HG03442 (cell line): ENCODE measurements around the gene SORCS1.
"Not testable (repeated sequence)": the region's sequence is repeated elsewhere in the genome, so short reads cannot be mapped to it uniquely, and the experiment has no call there.

Source experiments
- ATAC-seq: cut with Tn5 transposase; IDR thresholded peaks from one replicate; pipeline ENCODE4 v1.9.1; 2021; ENCODE audit warnings: mild to moderate bottlenecking, moderate library complexity; ENCODE audit not compliant: unreplicated experiment

The SORCS1 gene

GRCh38 chr10:107054469-107055156 is 109.9 kb downstream of the SORCS1 start:
- no peak for ATAC-seq

GRCh38 chr10:107051769-107052168 is 112.7 kb downstream of the SORCS1 start:
- no peak for ATAC-seq

- no peak for ATAC-seq
Observed at GRCh38 chr10:107043461-107043860, 121.0 kb downstream of the SORCS1 start.

DNA sequence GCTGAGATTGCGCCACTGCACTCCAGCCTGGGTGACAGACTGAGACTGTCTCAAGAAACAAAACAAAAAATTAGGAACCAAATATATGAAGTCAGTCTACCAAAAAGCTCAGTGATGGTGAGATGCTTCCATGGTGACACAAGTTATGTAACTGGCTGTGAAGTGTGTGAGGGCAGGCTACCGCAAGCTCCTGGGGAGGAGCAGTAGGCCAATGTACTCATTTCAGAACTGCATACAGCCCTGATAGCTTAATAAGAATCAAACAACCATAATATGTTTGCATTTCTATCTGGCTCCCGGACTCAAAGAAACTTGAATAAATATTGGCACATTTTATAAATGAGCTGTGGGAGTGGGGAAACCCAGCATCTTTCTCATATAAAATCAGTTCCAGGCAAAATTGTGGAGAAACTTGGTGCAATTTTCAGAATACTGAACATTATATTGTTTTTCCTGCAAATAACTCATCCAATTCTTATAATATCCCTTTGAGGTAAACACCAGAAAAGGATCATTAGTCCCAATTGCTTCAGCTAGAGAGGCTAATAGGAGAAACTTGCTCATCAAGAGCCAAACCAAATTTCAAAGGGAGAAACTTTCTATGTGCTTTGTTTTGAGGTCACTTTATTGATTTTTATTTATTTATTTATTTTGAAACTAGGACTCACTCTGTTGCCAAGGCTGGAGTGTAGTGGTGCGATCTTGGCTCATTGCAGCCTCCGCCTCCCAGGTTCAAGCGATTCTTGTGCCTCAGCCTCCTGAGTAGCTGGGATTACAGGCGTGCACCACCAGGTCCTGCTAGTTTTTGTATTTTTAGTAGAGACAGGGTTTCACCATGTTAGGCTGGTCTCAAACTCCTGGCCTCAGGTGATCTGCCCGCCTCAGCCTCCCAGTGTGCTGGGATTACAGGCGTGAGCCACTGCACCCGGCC is 127.0 kb downstream of the SORCS1 start:
- no peak for ATAC-seq

DNA sequence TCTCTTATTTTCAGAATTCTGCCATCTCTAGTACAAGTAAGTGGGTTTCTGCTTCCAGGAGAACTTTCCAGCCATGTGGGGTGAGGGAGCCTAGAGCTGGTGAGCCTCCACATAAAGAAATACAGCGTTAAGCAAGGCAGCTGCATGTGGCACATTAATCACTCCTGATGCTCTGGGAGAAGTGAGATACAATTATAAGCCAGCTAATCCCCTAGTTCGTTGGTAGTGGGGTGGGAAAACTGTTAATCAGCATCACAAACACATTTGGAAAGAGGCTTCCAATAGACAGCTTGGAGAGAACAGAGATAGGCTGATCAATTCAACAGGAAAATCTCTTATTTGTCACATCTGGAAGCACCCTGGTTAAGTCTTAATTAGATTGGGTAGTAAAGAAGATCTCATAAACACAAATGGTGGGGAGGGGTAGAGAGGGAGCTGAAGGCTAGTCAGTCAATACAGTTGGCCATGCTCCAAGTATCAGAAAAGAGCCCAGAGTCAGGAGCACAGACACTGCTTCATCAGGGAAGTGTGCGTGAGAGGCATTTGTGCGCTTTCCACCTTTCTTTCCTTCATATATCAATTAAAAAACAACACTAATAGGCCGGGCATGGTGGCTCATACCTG is 130.6 kb downstream of the SORCS1 start:
- no peak for ATAC-seq

DNA sequence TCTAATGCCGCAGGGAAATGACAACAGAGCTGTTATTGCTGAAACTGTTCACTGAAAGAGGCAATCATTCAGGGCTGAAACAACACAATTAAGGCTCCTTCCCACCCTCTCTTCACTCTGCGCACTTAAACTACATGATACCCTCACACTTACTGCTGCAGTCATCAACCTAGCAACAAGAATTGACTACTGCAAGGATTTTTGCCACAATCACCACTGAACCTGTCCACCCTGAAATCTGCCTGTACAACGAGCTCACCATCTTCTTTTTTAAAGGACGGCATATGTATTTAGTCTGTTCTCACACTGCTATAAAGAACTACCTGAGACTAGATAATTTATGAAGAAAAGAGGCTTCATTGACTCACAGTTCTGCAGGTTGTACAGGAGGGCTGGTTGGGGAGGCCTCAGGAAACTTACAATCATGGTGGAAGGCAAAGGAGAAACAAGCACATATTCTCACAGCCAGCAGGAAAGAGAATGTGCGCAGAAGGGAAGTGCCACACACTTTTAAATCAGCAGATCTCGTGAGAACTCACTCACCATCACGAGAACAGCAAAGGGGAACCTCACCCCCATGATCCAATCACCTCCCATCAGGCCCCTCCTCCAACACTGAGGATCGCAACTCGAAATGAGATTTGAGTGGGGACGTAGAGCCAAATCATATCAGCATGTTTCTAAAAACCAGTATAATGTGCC is 131.7 kb downstream of the SORCS1 start:
- ATAC-seq: no peak

- ATAC-seq: no peak
Observed at GRCh38 chr10:107031931-107032699, 132.4 kb downstream of the SORCS1 start.

DNA sequence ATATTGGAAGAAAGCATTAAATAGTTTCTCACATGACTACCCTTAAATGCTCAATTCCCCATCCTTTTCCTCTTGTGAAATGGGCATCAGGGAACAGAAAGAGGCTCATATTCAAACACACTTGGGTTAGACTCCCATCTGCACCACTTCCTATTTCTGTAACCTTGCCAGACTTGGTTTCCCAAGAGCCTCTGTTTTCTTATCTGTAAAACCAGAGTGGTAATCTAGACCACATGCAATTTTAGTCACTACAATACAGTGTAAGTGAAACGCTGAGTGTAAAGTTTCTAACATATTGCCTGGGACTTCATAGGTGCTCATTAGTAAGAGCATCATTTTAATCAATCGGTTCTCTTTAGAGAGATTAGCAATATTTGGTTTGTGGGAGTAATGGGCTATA is 136.3 kb downstream of the SORCS1 start:
- ATAC-seq: no peak

DNA sequence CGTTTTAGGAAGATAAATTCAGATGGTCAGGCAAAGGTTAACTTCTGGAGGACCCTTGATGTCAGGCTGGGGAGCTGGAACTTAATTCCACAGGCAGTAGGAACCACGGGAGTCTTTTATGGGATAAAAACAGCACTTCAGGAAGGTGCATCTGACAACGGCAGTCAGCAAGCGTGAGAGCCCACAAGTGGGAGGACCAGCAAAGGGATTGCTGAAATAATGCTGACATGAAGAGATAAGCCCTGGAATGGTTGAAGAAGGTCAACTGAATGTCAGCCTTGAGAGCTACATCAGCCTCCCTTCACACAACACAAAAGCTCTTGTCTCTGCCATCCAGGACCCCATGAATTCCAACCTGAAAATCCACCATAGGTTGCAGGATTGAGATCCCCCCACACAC is 138.8 kb downstream of the SORCS1 start:
- ATAC-seq: no peak

DNA sequence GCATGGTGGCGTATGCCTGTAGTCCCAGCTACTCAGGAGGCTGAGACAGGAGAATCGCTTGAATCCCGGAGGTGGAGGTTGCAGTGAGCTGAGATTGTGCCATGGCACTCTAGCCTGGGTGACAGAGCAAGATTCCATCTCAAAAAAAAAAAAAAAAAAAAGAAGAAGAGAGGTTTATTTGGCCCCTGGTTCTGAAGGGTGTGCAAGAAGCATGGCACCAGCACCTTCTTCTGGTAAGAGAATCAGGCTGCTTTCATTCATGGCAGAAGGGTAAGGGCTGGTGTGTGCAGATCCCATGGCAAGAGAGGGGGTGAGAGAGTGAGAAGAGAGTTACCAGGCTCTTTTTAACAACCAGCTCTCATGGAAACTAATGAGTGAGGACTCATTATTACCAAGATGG is 140.5 kb downstream of the SORCS1 start:
- ATAC-seq: not testable (repeated sequence)

- ATAC-seq: no peak
Observed at GRCh38 chr10:107022600-107023354, 141.7 kb downstream of the SORCS1 start.

DNA sequence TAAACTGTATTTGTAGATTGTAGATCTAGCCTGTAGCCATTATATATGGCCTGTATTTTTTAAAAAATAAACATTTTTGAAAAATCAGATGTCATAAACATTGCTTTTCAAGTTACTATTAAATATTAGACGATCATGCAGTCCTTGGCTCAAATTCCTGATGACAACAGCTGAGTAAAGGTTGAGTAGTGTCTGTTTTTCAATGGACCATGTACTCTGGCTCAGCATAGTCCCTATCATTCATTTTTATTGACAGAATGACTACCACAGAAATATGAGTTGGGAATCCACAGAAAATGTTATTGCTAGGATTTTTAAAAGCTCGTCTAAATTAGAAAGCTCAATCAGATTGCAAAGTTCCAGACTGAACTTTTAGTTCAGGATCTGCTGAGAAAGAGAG is 145.4 kb downstream of the SORCS1 start:
- no peak for ATAC-seq

GRCh38 chr10:107013258-107014006 is 151.1 kb downstream of the SORCS1 start:
- ATAC-seq: no peak

GRCh38 chr10:107011992-107012391 is 152.5 kb downstream of the SORCS1 start:
- ATAC-seq: no peak

- ATAC-seq: no peak
Observed at GRCh38 chr10:107011105-107011504, 153.4 kb downstream of the SORCS1 start.

DNA sequence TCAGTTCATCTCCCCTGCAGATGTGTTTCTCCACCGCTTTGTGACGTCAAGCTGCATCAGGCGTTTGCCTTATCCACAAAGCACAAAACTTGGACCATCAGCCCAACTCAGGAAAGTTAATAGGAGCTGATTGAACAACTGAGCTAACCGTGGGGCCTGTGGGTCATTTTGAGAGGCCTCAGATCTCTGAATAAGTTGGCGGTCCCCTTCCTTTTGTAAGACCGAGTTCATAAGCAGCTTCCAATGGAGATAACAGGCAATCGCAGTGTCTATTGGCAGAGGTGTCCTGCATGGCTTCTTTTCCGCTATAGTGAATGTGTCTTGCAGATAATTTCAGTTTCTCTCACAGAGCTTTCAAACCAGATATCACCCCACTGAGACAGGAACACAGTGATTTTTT is 154.0 kb downstream of the SORCS1 start:
- ATAC-seq: no peak

- ATAC-seq: no peak
Observed at GRCh38 chr10:107004362-107004761, 160.1 kb downstream of the SORCS1 start.

GRCh38 chr10:107002068-107002467 is 162.4 kb downstream of the SORCS1 start:
- no peak for ATAC-seq
